ENCODE data around the gene SPRY2. TPM values are rescaled to one million over a fixed set of nuclear protein-coding genes. Genes with fewer than 3 reads are reported as not detected.

Gene SPRY2
- total and polyA plus RNA-seq, 2 of the 13 experiments (the other 11 are each of a cell fraction or from before 2014, with no cell fraction given): 7.4 to 25.1 TPM

DNA sequence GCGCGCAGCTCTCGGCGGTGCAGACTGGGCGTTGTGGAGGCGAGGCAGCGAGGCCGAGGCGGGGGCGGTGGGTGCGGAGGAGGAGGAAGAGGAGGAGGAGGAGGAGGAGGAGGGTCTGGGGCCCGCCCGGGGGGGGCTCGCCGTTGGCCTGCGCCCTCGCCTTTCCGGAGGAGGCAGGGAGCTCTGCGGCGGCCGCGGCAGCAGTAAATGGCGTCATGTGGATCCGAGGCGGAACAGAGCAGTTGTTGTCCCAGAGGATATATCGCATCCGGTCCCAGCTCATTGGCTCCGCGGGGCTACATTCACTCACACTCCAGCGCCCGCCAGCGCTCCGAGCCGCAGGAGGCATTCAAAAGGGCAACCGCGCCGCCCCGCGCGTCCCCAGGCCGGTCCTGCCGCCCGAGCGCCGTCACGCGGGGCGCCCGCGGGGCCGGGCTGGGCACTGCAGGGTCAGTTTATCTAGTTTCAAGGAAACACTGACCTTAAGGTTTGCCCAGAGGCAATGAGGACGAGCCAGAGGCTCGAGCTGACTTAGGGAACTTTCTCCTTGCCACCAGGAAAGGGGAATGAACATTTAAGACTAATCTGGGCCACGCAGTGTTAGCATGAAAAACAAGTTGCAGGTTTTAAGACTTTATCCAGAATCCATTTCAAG lies at the start of gene SPRY2 (continued):
- TF ChIP-seq FOXA3 (CRISPR knock-in tag; IDR thresholded peaks at IDR 0.05) (peak; percentile 45; the same call in 1 of the 2 replicates), GABPA (IDR thresholded peaks at IDR 0.05; ENCODE audit: low read depth, low read length) (no peak), GABPA (CRISPR knock-in tag; IDR thresholded peaks at IDR 0.05; ENCODE audit: low read depth) (peak; percentile 81), CCDC6 (CRISPR knock-in tag; IDR thresholded peaks at IDR 0.05) (no peak), GTF3A (CRISPR knock-in tag; conservative IDR thresholded peaks at IDR 0.05) (no peak), ZKSCAN5 (CRISPR knock-in tag; IDR thresholded peaks at IDR 0.05) (no peak), PAF1 (CRISPR knock-in tag; IDR thresholded peaks at IDR 0.05) (no peak), FLYWCH1 (CRISPR knock-in tag; IDR thresholded peaks at IDR 0.05) (no peak), TSC22D2 (CRISPR knock-in tag; IDR thresholded peaks at IDR 0.05; ENCODE audit: borderline replicate concordance) (no peak), ZNF616 (CRISPR knock-in tag; IDR thresholded peaks at IDR 0.05; ENCODE audit: low read depth) (no peak; the same call in 1 of the 2 replicates), PAX8 (CRISPR knock-in tag; IDR thresholded peaks at IDR 0.05; ENCODE audit: borderline replicate concordance) (no peak), CBX2 (IDR thresholded peaks at IDR 0.05; ENCODE audit: low read depth, low read length) (no peak), CBX2 (CRISPR knock-in tag; IDR thresholded peaks at IDR 0.05; ENCODE audit: low read depth) (no peak), PTBP1 (IDR thresholded peaks at IDR 0.05; ENCODE audit: low read depth, low read length, poor library complexity, severe bottlenecking) (no peak), CREB1 (IDR thresholded peaks at IDR 0.05) (peak; percentile 30; the same call in 1 of the 2 replicates), CREB1 (CRISPR knock-in tag; IDR thresholded peaks at IDR 0.05) (no peak), HOXA9 (CRISPR knock-in tag; IDR thresholded peaks at IDR 0.05; ENCODE audit: borderline replicate concordance) (peak; percentile 37; the same call in 1 of the 2 replicates), MEF2D (CRISPR knock-in tag; IDR thresholded peaks at IDR 0.05) (peak; percentile 14; the same call in 1 of the 2 replicates), REL (CRISPR knock-in tag; conservative IDR thresholded peaks at IDR 0.05) (no peak), ZBTB20 (CRISPR knock-in tag; IDR thresholded peaks at IDR 0.05; ENCODE audit: borderline replicate concordance, low read depth) (0 out of 2 replicates have a peak, but pooled peaks have one; percentile 25), PAWR (CRISPR knock-in tag; IDR thresholded peaks at IDR 0.05; ENCODE audit: borderline replicate concordance) (no peak), ZNF792 (CRISPR knock-in tag; IDR thresholded peaks at IDR 0.05) (peak; percentile 54; the same call in 1 of the 2 replicates)
- TF ChIP-seq, protein P1, sequence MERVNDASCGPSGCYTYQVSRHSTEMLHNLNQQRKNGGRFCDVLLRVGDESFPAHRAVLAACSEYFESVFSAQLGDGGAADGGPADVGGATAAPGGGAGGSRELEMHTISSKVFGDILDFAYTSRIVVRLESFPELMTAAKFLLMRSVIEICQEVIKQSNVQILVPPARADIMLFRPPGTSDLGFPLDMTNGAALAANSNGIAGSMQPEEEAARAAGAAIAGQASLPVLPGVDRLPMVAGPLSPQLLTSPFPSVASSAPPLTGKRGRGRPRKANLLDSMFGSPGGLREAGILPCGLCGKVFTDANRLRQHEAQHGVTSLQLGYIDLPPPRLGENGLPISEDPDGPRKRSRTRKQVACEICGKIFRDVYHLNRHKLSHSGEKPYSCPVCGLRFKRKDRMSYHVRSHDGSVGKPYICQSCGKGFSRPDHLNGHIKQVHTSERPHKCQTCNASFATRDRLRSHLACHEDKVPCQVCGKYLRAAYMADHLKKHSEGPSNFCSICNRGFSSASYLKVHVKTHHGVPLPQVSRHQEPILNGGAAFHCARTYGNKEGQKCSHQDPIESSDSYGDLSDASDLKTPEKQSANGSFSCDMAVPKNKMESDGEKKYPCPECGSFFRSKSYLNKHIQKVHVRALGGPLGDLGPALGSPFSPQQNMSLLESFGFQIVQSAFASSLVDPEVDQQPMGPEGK (CRISPR knock-in tag; IDR thresholded peaks at IDR 0.05): peak; percentile 97
- TF ChIP-seq, protein P2, sequence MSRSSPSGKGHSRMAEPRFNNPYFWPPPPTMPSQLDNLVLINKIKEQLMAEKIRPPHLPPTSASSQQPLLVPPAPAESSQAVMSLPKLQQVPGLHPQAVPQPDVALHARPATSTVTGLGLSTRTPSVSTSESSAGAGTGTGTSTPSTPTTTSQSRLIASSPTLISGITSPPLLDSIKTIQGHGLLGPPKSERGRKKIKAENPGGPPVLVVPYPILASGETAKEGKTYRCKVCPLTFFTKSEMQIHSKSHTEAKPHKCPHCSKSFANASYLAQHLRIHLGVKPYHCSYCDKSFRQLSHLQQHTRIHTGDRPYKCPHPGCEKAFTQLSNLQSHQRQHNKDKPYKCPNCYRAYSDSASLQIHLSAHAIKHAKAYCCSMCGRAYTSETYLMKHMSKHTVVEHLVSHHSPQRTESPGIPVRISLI (CRISPR knock-in tag; IDR thresholded peaks at IDR 0.05; ENCODE audit: borderline replicate concordance): no peak
- TF ChIP-seq, protein P3, sequence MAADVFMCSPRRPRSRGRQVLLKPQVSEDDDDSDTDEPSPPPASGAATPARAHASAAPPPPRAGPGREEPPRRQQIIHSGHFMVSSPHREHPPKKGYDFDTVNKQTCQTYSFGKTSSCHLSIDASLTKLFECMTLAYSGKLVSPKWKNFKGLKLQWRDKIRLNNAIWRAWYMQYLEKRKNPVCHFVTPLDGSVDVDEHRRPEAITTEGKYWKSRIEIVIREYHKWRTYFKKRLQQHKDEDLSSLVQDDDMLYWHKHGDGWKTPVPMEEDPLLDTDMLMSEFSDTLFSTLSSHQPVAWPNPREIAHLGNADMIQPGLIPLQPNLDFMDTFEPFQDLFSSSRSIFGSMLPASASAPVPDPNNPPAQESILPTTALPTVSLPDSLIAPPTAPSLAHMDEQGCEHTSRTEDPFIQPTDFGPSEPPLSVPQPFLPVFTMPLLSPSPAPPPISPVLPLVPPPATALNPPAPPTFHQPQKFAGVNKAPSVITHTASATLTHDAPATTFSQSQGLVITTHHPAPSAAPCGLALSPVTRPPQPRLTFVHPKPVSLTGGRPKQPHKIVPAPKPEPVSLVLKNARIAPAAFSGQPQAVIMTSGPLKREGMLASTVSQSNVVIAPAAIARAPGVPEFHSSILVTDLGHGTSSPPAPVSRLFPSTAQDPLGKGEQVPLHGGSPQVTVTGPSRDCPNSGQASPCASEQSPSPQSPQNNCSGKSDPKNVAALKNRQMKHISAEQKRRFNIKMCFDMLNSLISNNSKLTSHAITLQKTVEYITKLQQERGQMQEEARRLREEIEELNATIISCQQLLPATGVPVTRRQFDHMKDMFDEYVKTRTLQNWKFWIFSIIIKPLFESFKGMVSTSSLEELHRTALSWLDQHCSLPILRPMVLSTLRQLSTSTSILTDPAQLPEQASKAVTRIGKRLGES (CRISPR knock-in tag; IDR thresholded peaks at IDR 0.05; ENCODE audit: borderline replicate concordance): peak; percentile 59; the same call in 1 of the 2 replicates

Data from HepG2 (cell line).